Testis (tissue), 3 donors: ENCODE results near the gene EFR3B. TPM values are rescaled to one million over a fixed set of nuclear protein-coding genes. Genes with fewer than 3 reads are reported as not detected.
"Not testable (repeated sequence)": the region's sequence is repeated elsewhere in the genome, so short reads cannot be mapped to it uniquely, and the experiment has no call there.

Source experiments
- DNase-seq: peaks from one replicate; pipeline ENCODE4 v3.0.0-alpha.2; 2019
- H3K27ac ChIP-seq, 2 donors: fragments of 200-600 bp; sonication (generic); one replicate each; pipeline ENCODE4 v1.5.1; 2019
- H3K27me3 ChIP-seq: fragments of 200-600 bp; sonication (generic); one replicate; pipeline ENCODE4 v1.5.1; 2019
- H3K36me3 ChIP-seq: fragments of 200-600 bp; sonication (generic); one replicate; pipeline ENCODE4 v1.5.1; 2017; ENCODE audit warnings: low read depth; ENCODE audit errors: missing control alignments
- H3K4me1 ChIP-seq: fragments of 200-600 bp; sonication (generic); one replicate; pipeline ENCODE4 v1.5.1; 2019
- H3K4me3 ChIP-seq, 2 donors: fragments of 200-600 bp; sonication (generic); one replicate each; pipeline ENCODE4 v1.5.1; 2017 to 2019
- H3K9me3 ChIP-seq: fragments of 200-600 bp; sonication (generic); one replicate; pipeline ENCODE4 v1.5.1; 2017
- POLR2A ChIP-seq: fragments of 450-650 bp; IDR thresholded peaks from one replicate; pipeline ENCODE4 v1.6.1; 2017; ENCODE audit warnings: antibody characterized with exemption, mild to moderate bottlenecking, moderate library complexity
- WGBS, 2 donors: methylation state at CpG; one replicate each; pipeline ENCODE4 v1.1.5; 2018; 5-methylcytosine and 5-hydroxymethylcytosine counted together
- intact Hi-C: fragments of 100-400 bp; cut with DNase I; formaldehyde crosslinking; loops from one replicate; pipeline ENCODE4 v1.15.1; 2023; ENCODE audit warnings: low total_unique reads
- polyA plus RNA-seq: library from polyadenylated mRNA; stranded (reverse); fragments of 350-450 nt; fragmentation: Illumina TruSeq; extraction: RNeasy Lipid Tissue Mini Kit (QIAGEN cat#74804); gene quantifications from one replicate; pipeline ENCODE4 v1.2.3, GENCODE V29; 2014; ENCODE audit warnings: low read depth, low replicate concordance; ENCODE audit not compliant: insufficient read depth
- total RNA-seq, 2 donors: library from RNA; depleted of rRNA; stranded (reverse); fragments of >200 nt; gene quantifications; one replicate each; pipeline ENCODE4 v1.2.3, GENCODE V29; 2016
- TF ChIP-seq, protein P1 (sequence below), 3 experiments: fragments of 450-650 bp in 2 of 3; fragments of 200-600 bp in 1 of 3; sonication (generic) in 1 of 3; IDR thresholded peaks; one replicate each; pipeline ENCODE4 v1.5.1; 2016 to 2019; ENCODE audit warnings: antibody characterized with exemption in 3 of 3, mild to moderate bottlenecking in 2 of 3, moderate library complexity in 1 of 3

EFR3B gene
- total and polyA plus RNA-seq, 3 donors from 2014 or later: 3.0 to 3.7 (median 3.6) TPM

DNA sequence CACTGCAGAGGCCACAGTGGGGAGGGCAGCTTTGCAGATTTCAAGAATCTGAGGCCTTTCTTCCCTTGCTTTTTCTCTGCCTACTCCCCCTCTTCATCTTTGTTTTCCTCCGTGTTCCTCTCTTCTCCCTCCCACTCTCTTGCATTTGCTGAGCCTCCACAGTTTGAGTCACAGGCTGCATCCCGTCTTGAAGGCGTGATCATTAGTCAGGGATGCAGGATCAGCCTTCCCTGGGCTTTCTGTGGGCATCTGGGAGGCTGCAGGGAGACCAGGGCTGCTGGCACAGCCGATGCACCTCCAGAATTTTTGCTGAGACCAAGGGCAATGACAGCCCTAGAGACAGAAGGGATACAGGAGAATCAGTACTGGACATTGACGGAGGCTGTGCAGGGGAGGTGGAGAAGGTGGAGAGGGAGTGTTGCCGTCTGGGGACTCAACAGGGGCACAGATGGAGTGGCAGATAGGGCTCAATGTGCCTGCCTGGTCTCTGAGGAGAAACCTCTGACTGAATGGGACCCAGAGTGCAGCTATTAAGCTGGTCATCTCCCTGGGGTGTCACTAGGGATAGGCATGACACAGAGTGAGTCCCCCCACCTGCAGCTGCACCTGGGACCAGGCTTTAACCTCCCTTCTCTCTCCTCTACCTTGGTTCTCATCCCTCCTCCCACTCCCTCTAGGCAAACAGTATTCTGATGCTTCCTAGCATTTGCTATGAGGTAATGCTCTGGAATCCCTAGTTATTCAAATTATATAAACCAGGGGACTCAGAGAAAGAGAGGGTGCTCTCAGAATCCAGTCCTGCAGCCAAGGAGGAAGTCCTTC is 41.2 kb upstream of the EFR3B start:
- no peaks in the 10 kb centered on the region for H3K27me3 ChIP-seq
- H3K27ac ChIP-seq: no peak overlapping the region
- TF ChIP-seq, protein P1, sequence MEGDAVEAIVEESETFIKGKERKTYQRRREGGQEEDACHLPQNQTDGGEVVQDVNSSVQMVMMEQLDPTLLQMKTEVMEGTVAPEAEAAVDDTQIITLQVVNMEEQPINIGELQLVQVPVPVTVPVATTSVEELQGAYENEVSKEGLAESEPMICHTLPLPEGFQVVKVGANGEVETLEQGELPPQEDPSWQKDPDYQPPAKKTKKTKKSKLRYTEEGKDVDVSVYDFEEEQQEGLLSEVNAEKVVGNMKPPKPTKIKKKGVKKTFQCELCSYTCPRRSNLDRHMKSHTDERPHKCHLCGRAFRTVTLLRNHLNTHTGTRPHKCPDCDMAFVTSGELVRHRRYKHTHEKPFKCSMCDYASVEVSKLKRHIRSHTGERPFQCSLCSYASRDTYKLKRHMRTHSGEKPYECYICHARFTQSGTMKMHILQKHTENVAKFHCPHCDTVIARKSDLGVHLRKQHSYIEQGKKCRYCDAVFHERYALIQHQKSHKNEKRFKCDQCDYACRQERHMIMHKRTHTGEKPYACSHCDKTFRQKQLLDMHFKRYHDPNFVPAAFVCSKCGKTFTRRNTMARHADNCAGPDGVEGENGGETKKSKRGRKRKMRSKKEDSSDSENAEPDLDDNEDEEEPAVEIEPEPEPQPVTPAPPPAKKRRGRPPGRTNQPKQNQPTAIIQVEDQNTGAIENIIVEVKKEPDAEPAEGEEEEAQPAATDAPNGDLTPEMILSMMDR (IDR thresholded peaks at IDR 0.05): no peak
- TF ChIP-seq POLR2A: no peak
- DNase-seq: no peak
- no peaks in the 10 kb centered on the region for H3K9me3 ChIP-seq
- H3K4me1 ChIP-seq: peaks cover 3% of the 10 kb centered on the region
- no peak overlapping the region for H3K4me3 ChIP-seq
- 48 to 58% methylated on average over 6 of the region's 6 CpGs for WGBS, 2 donors
- intact Hi-C loops: no loop called here
- H3K36me3 ChIP-seq: no peaks in the 10 kb centered on the region

DNA sequence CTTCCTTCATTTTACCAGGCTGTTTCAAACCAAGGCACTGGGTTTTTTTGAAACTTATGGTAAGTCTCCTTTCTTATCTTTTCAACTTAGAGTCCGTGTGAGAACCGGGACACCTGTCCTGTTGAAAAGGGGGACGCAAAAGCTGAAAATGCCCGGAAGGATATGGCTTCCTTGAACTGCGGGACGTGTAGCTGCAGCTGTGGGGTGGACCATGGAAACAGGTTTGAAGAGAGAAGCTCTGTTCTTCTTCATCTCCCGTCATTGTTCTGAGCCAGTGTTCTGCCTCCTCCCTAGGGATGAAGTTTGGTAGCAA is 40.6 kb upstream of the EFR3B start:
- WGBS, 2 donors: 85 to 88% methylated on average over 7 of the region's 7 CpGs
- Histone ChIP-seq H3K4me3 (no peak overlapping the region), H3K27ac (no peak overlapping the region), H3K4me1 (peaks cover 3% of the 10 kb centered on the region), H3K9me3 (no peaks in the 10 kb centered on the region), H3K36me3 (no peaks in the 10 kb centered on the region), H3K27me3 (no peaks in the 10 kb centered on the region)
- intact Hi-C loops: no loop called here
- TF ChIP-seq POLR2A: no peak
- TF ChIP-seq, protein P1 (IDR thresholded peaks at IDR 0.05): no peak
- DNase-seq: no peak

DNA sequence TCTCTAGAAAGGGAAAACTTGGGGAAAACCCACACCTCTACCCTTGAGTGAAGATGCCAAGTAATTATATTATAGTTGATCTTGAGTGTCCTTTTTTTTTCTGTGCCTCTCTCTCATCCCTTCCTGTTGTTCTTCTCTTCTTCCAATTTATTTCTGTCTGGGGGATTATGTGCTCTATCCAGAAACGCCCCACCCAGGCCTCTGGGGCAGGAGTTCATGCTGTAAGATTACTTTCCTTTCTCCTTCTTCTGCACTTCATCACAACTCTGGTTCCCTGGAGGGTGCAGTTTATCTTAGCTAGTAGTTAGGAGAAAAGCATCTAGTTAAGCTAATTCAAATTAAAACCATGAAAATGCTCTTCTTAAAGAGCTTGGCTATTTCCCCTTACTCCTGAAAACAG is 39.8 kb upstream of the EFR3B start:
- intact Hi-C loops: no loop called here
- WGBS, 2 donors: 69 to 78% methylated on average over 1 of the region's 1 CpG
- H3K9me3 ChIP-seq: no peaks in the 10 kb centered on the region
- H3K4me3 ChIP-seq: no peak overlapping the region
- H3K4me1 ChIP-seq: peaks cover 3% of the 10 kb centered on the region
- no peaks in the 10 kb centered on the region for H3K27me3 ChIP-seq
- no peak for TF ChIP-seq POLR2A
- TF ChIP-seq, protein P1 (IDR thresholded peaks at IDR 0.05): no peak
- no peak for DNase-seq
- H3K27ac ChIP-seq: no peak overlapping the region
- no peaks in the 10 kb centered on the region for H3K36me3 ChIP-seq

DNA sequence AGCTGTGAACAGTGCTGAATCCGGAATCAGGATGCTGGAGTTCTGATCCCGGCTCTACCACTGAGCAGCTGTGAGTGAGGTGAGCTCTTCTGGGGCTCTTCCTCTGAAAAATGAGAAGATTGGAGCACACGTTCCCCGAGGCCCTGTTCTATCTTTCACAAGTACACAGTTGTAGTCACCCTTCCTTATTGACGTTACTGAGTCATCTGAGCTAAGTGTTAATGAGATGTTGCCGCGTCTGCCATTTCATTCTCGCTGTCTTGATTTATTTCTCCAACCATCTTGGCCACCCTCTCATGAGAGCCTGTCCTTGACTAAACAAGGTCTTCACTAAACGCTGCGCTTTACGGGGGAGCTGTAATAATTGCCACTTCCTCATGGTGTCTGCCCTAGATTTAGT is 31.9 kb upstream of the EFR3B start:
- WGBS, 2 donors: 70 to 71% methylated on average over 11 of the region's 11 CpGs
- intact Hi-C loops: no loop called here
- DNase-seq: no peak
- Histone ChIP-seq H3K9me3 (no peaks in the 10 kb centered on the region), H3K4me1 (no peaks in the 10 kb centered on the region), H3K27me3 (no peaks in the 10 kb centered on the region), H3K36me3 (no peaks in the 10 kb centered on the region), H3K4me3 (no peak overlapping the region), H3K27ac (no peak overlapping the region)
- TF ChIP-seq, protein P1 (IDR thresholded peaks at IDR 0.05): no peak
- no peak for TF ChIP-seq POLR2A

DNA sequence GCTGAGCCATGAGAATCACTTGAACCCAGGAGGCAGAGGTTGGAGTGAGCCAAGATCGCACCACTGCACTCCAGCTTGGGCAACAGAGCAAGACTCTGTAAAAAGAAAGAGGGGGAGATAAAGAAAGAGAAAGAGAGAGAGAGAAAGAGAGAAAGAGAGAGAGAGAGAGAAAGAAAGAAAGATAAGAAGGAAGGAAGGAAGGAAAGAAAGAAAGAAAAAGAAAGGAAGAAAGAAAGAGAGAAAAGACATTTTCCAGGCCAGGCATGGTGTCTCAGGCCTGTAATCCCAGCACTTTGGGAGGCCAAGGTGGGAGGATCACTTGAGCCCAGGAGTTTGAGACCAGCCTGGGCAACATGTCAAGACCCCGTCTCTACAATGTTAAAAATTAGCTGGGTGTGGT is 30.5 kb upstream of the EFR3B start:
- H3K36me3 ChIP-seq, intact Hi-C loops, H3K4me1 ChIP-seq, H3K4me3 ChIP-seq, DNase-seq, H3K27me3 ChIP-seq, H3K9me3 ChIP-seq, H3K27ac ChIP-seq: not testable (repeated sequence)
- 96 to 98% methylated on average over 2 of the region's 2 CpGs for WGBS, 2 donors
